Measurements from ENCODE around the gene FBXW8.
A peak's percentile ranks its signal among the peaks of the same experiment; 100 is the strongest.

The FBXW8 gene, protein sequence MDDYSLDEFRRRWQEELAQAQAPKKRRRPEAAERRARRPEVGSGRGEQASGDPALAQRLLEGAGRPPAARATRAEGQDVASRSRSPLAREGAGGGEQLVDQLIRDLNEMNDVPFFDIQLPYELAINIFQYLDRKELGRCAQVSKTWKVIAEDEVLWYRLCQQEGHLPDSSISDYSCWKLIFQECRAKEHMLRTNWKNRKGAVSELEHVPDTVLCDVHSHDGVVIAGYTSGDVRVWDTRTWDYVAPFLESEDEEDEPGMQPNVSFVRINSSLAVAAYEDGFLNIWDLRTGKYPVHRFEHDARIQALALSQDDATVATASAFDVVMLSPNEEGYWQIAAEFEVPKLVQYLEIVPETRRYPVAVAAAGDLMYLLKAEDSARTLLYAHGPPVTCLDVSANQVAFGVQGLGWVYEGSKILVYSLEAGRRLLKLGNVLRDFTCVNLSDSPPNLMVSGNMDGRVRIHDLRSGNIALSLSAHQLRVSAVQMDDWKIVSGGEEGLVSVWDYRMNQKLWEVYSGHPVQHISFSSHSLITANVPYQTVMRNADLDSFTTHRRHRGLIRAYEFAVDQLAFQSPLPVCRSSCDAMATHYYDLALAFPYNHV

DNA sequence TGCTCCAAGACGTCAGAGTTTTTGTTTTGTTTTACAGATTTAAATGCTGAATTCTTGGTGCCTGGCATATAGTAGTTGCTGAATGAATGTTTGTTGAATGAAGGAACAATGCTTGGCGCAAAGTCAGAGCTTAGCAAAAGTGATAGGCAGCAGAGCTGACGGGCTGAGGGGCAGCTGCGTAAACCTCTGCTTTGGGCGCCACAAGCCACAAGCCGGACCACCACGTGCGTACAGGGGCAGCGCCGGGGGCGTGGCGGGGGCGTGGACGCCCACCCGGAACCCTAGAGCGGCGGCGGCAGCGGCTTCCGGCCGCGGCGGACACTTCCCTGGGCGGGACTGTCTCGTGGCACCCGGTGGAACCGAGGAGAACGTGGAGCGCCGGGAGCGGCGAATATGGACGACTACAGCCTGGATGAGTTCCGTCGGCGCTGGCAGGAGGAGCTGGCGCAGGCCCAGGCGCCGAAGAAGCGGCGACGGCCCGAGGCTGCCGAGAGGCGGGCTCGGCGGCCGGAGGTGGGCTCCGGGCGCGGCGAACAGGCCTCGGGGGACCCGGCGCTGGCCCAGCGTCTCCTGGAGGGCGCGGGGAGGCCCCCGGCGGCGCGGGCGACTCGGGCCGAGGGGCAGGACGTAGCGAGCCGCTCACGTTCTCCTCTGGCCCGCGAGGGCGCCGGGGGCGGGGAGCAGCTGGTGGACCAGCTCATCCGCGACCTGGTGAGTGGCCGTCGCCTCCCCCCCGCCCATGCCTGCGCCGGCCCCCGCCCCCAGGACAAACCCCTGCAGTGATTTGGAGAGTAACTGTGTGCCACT lies at the start of gene FBXW8:
FBXW8 (plus strand) TSS at position 306 of the 807 bp plus-strand sequence; CDS start at position 394, 88 bp downstream.
- DNase-seq = peak; percentile 41

DNA sequence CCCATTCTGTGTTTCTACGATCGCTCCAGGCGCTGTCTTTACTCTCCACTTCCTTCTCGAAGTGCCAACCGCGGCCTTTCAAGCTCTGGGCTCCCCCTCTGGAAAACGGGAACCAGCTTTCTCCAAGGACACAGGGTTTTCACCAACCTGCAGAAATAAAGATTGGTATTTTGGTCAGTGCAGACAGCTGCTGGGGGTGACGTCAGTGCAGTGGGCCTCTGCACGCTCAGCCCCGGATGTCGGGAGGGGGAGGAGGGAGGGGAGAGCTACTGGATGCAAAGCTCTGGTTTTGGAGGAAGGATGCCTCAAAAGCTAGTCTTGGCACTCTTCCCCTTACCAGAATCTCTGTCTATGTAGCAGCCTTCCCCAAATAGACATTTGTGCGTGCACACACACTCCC lies 49.4 kb upstream of the FBXW8 start:
- no peak for DNase-seq

GRCh38 chr12:116862167-116862566 lies 48.6 kb upstream of the FBXW8 start:
- no peak for DNase-seq

DNA sequence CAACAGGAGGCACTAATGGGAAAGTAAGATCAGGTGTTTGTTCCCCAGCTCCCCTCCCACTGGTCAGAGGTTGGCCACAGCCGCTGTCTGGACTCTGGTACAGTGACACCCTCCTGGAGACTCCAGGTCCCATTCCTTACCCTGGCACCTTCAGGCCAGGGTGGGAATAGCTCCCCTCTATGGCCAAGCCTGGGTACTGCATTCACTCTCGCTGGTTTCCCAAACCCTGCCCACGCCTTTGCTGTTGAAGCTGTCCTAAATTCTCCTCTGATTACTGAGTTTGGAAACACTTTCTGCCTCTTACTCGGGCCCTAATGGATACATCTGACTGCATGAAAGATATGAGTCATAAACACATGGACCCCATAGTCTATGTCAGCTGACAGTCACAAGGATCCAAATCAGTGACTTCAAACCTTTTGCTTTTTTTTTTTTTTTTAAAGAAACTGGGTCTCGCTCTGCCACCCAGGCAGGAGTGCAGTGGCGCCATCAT lies 47.4 kb upstream of the FBXW8 start:
- DNase-seq = no peak

DNA sequence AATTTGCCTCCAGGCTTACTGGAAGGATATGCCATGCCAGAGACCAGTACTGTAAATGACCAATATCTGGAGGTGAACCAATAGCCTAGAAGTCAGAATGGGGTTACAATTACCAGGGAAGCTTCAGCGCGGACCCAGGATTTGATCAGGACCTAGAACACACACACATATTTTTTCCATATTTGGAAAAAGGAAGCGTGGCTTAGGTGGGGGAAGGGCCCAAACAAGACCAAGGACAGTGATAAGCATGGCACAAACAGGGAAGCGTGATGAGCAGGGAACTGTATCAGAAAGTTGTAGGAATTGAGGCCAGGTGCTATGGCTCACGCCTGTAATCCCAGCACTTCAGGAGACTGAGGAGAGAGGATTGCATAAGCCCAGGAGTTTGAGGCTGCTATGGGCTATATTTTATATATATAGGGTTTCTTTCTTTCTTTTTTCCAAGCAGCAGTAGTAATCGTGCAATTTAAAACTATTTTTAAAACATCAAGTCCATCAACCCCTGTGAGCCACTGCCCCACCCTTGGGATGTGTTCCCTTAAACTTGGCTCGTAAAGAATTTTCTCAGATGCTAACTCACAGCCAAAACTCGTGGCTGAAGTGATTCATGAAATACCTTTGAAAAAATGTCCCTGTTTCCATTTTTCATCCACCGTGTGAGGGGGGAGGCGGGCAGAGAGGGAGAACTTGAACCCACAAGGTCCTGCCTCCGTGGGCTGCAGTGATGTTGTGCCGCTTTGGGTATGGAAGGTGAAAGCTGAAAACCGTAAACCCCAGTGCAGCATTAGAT lies 46.2 kb upstream of the FBXW8 start:
- no peak for DNase-seq

DNA sequence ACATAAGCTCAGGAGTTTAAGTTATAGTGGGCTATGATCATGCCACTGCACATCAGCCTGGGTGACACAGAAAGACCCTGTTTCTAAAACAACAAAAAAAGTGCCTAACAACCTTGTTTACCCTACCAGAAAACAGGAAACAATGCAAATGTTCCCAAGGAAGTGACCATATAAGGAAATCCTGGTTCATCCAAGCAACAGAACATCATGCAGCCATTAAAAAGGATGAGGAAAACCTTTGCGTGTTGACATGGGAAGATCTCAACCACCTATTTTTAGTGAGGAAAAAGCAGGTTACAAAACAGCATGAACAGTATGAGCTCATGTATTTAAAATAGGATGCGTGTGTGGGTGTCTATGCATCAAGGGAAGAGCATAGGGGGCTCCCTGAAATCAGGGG lies 43.2 kb upstream of the FBXW8 start:
- no peak for DNase-seq

DNA sequence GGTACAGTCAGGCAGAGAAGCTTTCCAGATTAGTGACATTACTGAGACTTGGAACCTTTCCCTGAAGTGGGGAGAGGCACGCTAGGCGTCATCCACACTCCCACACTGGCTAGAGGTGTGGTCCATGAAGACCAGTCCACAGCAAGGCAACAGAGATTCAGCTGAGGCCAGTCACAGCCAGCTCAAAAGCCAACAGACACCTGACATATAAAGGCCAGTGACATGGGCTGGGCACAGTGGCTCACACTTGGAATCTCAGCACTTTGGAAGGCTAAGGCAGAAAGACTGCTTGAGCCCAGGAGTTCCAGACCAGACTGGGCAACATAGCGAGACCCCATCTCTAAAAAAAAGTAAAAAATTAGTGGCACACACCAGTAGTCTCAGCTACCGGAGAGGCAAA lies 40.4 kb upstream of the FBXW8 start:
- no peak for DNase-seq

DNA sequence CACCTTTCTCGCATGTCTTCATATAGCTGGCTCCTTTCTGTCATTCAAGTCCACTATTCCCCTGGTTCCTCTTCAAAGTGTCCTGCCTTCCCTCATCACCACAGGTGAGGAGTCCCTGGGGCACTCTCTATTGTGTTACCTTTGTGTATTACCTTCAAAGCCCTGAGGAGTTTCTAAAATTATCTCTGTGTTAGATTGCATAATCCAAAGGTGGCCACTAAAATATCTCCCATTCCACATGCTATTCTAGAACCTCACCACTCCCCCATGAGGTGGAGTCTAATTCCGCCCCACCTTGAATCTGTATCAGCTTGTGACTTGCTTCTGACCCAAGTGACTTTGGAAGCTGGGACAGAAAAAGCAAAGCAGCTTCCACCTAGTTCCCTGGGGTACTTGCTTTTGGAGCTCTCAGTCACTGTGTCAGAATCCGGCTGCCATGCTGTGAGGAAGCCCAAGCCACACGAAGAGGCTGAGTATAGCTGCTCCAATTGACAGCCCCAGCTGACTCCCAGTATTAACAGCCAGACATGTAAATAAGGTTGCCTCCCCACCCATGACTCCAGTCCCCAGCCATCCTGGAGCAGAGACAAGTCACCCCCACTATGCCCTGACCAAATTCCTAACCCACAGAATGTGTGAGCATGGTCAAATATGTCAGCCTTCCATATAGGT lies 36.3 kb upstream of the FBXW8 start:
- no peak for DNase-seq

DNA sequence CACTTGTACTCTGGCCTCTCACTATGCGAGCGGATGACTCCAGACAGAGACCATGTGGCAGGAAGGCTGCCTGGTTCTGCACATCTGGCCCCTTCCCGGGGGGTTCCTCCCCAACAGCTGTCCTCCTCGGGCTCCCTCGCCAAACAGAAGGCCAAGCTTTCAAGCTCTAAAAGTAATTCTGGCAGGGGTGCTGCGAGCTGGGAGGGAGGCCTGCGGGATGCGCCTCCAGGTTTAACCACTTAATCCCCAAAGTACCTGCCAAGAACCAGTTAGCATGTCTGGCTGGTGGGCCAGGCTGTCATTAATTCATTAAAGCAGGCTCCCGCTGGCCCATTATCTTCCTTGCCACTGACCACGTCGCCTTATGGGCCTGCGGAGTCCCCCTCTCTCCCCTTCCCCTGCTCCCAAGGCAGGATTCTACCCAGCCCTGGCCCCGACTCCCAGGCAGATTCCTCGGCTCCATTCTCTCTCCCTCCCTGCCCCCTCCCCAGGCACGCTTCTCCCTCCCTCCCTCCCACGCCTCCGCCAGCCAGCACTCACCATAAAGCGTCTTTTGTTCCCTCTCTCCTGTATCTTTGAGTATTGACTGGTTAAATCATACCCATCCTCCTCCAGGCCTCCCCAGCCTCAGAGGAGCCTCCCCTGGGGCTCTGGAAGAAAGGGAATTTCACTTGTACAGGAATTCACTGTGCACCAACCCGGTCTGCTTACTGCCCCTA lies 34.4 kb upstream of the FBXW8 start:
- DNase-seq = no peak

DNA sequence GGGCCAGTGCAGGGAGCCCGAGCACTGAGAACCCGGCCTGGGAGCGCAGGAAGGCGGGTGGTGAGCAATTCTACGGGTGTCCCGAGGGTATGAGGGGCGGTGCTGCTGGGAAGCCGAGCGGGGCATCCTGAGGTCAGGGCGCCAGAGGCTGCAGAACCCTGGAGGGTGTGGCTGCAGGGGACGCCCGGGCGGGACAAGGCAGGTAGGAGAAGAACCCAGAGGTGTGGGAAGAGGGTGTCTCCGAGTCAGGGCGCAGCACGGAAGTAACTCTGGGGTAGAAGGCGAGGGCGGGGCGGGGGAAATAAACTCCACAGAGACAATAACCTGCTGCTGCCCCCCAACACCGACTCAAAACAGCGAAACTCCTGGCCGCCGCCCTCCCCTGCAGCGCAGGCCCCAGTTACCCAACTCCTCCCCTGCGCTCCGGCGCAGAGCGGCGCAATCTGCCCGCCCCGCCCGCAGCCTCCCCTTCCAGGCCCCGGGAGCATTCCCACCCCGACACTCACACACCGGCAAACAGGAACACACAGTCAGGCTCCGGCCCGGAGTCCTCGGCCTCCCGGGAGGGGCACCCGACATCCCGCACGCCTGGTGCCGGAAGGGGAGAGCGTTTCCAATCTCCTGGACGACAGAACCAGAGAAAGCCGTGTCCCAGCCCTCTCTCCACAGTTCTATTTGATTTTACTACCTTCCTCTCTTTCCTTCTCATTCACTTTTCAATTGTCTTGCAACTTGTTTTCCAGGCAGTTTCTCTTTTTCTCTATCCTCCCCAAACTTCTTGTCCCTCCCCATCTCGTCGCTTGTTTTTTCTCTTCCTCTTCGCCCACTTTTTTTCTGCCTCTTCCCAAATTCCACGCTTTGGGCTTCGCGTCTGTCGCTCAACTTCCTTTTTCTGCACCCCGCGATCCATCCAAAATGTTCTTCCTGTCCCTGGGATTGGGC lies 31.9 kb upstream of the FBXW8 start:
- no peak for DNase-seq

DNA sequence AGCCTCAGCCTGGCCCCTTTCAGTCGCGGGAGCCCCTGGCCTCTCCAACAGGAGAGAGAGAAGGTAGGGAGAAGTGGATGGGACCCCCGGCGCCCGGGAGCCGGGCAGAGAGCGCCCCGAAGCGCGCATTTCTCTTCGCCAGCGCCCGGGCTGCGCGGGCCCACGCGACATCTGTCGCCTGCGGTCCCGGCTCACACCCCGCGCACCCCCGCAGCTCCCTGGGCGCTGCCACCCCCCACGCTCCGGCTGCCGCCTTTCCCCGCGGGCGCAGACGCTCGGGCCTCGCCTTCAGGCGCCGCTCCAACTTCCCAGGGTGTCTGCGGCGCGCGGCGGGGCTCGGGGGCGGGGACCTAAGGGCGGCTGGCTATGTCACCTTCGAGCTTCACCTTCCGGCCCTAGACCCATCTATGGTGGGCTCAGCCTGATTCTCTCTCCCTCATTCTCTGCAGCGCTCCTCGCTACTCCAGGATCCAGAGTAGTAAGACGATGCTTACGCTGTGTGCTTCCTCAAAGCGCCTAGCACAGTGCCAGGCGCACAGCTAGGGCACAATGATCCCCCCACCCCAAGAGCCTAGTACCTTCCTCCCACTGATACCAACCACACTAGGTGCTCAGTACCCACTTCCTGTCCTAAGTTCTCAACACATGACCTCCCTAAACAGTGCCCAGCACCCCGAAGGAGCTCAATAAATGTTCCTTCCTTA lies 31.1 kb upstream of the FBXW8 start:
- DNase-seq = no peak

- no peak for DNase-seq
Observed at GRCh38 chr12:116880213-116880816, 30.4 kb upstream of the FBXW8 start.

- DNase-seq = no peak
Observed at GRCh38 chr12:116880817-116881324, 29.9 kb upstream of the FBXW8 start.

GRCh38 chr12:116881325-116881876 lies 29.3 kb upstream of the FBXW8 start, which contains the start of gene HRK:
TSS of gene HRK (minus strand) at chr12:116881441. CDS start at chr12:116881307, 134 bp downstream.
- DNase-seq = no peak

GRCh38 chr12:116881877-116882507 lies 28.8 kb upstream of the FBXW8 start:
- no peak for DNase-seq

- DNase-seq = no peak
Observed at GRCh38 chr12:116882742-116883141, 28.0 kb upstream of the FBXW8 start.

GRCh38 chr12:116884871-116885270 lies 25.9 kb upstream of the FBXW8 start:
- DNase-seq = no peak

DNA sequence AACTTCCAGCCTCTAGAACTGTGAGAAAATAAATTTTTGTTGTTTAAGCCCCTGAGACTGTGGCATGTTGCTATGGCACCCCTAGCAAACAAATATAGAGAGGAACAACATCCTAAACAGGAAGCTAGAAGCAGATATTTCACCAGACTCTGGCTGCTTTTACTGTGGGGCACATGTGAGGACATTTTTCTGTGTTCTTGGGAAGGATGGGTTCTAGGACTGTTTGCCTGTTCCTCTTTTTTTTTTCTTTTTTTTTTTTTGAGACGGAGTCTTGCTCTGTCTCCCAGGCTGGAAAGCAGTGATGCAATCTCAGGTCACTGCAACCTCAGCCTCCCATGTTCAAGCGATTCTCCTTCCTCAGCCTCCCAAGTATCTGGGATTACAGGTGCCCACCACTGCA lies 25.3 kb upstream of the FBXW8 start:
- no peak for DNase-seq

Data from NCI-H2029 treated with DMSO at 0.1 percent for 48 hours (cell line).